ENCODE measurements around the gene BBS1.

GRCh38 chr11:66491315-66491935 is 19.0 kb upstream of the BBS1 start:
- TF ChIP-seq CTCF (conservative IDR thresholded peaks at IDR 0.05; ENCODE audit: low read length) (peak; percentile 46), EZH2phosphoT487 (IDR thresholded peaks at IDR 0.05; ENCODE audit: borderline replicate concordance) (no peak)
